ENCODE measurements around the gene LPGAT1. TPM values are rescaled to one million over a fixed set of nuclear protein-coding genes. Genes with fewer than 3 reads are reported as not detected.

Gene LPGAT1
- total RNA-seq, 4 donors from 2014 or later, result 48.1 to 66.6 (median 53.3) TPM

DNA sequence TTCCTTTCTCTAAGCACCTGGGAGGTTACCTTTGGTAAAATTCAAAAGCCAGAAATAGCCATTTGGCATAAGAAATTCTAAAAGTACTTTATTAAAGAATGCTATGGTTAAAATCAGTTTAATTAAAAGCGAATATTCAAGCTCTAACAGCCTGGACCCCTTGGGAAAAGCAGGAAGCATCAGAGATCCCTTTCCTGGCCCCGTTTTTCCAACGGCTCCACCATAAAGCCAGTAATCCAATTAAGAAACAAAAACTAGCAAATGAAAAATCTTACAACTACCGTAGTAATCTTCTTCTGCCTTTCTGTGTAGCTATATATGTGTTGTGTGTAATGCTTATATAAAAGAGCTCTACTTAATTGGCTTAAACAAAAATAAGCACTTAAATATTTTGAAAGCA, 121.6 kb downstream of the LPGAT1 start:
- 74 to 85% methylated on average over 4 of the region's 4 CpGs for WGBS, 2 donors (ENCODE audit: low coverage in 1 of 2)
- H3K27me3 ChIP-seq, result no peaks in the 10 kb centered on the region
- ATAC-seq, result no peak
- no peaks in the 10 kb centered on the region for H3K9me3 ChIP-seq
- TF ChIP-seq, protein P1, sequence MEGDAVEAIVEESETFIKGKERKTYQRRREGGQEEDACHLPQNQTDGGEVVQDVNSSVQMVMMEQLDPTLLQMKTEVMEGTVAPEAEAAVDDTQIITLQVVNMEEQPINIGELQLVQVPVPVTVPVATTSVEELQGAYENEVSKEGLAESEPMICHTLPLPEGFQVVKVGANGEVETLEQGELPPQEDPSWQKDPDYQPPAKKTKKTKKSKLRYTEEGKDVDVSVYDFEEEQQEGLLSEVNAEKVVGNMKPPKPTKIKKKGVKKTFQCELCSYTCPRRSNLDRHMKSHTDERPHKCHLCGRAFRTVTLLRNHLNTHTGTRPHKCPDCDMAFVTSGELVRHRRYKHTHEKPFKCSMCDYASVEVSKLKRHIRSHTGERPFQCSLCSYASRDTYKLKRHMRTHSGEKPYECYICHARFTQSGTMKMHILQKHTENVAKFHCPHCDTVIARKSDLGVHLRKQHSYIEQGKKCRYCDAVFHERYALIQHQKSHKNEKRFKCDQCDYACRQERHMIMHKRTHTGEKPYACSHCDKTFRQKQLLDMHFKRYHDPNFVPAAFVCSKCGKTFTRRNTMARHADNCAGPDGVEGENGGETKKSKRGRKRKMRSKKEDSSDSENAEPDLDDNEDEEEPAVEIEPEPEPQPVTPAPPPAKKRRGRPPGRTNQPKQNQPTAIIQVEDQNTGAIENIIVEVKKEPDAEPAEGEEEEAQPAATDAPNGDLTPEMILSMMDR (IDR thresholded peaks at IDR 0.05), result no peak
- TF ChIP-seq EP300 (IDR thresholded peaks at IDR 0.05), result no peak
- TF ChIP-seq POLR2A (IDR thresholded peaks at IDR 0.05), result no peak
- TF ChIP-seq POLR2AphosphoS5 (IDR thresholded peaks at IDR 0.05), result no peak
- H3K27ac ChIP-seq, result no peak overlapping the region
- H3K4me1 ChIP-seq, result no peaks in the 10 kb centered on the region
- no peaks in the 10 kb centered on the region for H3K36me3 ChIP-seq
- H3K4me3 ChIP-seq, result no peak overlapping the region

DNA sequence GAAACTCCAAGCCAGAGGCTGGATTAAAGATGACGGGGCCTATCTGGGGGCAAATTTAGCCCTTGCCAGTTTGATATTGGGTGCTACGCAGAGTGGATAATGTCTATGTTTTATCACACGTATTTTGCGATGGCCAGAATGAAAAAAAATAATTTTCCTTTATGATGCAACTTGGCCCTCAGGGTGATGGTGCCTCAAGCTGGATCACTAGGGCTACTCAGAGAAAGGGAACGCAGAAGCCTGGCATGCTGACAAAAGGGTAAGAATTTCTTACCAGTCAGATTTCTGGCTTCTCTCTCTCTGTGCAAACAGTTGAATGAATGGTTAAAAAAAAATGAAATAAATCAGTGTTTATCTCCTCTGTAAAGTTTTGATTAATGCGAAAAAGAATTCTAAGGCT, 122.6 kb downstream of the LPGAT1 start:
- TF ChIP-seq EP300 (IDR thresholded peaks at IDR 0.05) (no peak), POLR2A (IDR thresholded peaks at IDR 0.05) (no peak), POLR2AphosphoS5 (IDR thresholded peaks at IDR 0.05) (no peak)
- TF ChIP-seq, protein P1 (IDR thresholded peaks at IDR 0.05), result no peak
- no peaks in the 10 kb centered on the region for H3K9me3 ChIP-seq
- H3K36me3 ChIP-seq, result no peaks in the 10 kb centered on the region
- WGBS, 2 donors (ENCODE audit: low coverage in 1 of 2), result 72 to 90% methylated on average over 5 to 6 of the region's 6 CpGs
- H3K27me3 ChIP-seq, result no peaks in the 10 kb centered on the region
- H3K4me3 ChIP-seq, result no peak overlapping the region
- no peak overlapping the region for H3K27ac ChIP-seq
- ATAC-seq, result no peak
- H3K4me1 ChIP-seq, result no peaks in the 10 kb centered on the region

DNA sequence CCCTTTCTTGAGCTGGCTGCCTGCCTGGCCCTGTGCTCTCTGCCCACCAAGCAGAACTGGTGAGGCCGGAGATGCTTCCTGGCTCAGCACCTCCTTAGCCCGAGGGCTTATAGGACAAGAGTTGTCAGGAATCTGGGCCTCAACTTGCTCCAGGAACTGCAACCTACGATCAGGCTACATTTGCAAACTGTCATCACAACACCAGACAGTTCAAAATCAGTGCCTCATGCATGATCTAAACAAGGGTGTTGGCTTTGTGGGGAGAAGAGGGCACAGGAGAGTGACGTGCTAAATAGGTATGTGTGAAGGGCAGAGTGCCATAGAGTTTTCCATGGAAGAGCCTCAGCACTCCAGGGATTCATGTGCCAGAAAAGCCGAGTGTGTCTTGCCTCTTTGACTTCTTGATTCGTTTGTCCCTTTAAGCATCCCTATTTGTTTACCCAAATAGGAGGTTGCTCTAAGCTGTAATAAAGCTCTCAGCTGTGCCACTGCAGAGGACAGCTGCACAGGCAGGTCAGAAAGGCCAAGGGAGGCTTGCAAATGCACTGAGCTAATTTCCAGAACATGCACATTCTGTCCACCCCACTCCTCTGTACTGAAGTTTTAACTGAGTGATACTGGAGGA, 125.0 kb downstream of the LPGAT1 start:
- ATAC-seq, result no peak
- no peak overlapping the region for H3K4me3 ChIP-seq
- no peaks in the 10 kb centered on the region for H3K27me3 ChIP-seq
- H3K27ac ChIP-seq, result no peak overlapping the region
- no peaks in the 10 kb centered on the region for H3K36me3 ChIP-seq
- WGBS, 2 donors (ENCODE audit: low coverage in 1 of 2), result 56 to 63% methylated on average over 2 to 3 of the region's 6 CpGs
- no peaks in the 10 kb centered on the region for H3K9me3 ChIP-seq
- TF ChIP-seq, protein P1 (IDR thresholded peaks at IDR 0.05), result no peak
- TF ChIP-seq POLR2A (IDR thresholded peaks at IDR 0.05), result no peak
- TF ChIP-seq EP300 (IDR thresholded peaks at IDR 0.05), result no peak
- no peak for TF ChIP-seq POLR2AphosphoS5 (IDR thresholded peaks at IDR 0.05)
- H3K4me1 ChIP-seq, result no peaks in the 10 kb centered on the region

DNA sequence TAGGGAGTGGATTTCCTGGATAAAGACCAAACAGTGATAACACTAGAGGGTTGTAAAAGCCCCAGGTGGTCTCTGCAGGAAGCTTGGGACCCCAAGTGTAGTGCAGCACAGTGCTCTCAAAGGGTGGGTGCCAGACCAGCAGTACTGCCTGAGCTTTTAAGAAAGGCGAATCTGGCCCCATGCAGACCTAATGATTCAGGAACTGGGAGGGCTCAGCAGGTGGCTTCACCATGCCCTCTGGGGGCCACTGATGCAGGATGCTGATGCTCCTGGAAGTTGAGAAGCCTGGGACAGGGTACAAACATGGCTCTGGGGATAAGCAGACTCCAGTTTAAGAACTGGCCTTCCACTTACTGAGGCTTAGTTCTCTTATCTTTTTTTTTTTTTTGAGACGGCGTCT, 126.0 kb downstream of the LPGAT1 start:
- Histone ChIP-seq H3K9me3 (no peaks in the 10 kb centered on the region), H3K36me3 (no peaks in the 10 kb centered on the region), H3K27me3 (no peaks in the 10 kb centered on the region), H3K4me1 (no peaks in the 10 kb centered on the region), H3K4me3 (no peak overlapping the region), H3K27ac (no peak overlapping the region)
- no peak for ATAC-seq
- 100% methylated on average over 1 of the region's 3 CpGs; no CpG with 5 or more reads in 1 of the 2 donors for WGBS, 2 donors (ENCODE audit: low coverage in 1 of 2)
- TF ChIP-seq, protein P1 (IDR thresholded peaks at IDR 0.05), result no peak
- TF ChIP-seq EP300 (IDR thresholded peaks at IDR 0.05), result no peak
- TF ChIP-seq POLR2A (IDR thresholded peaks at IDR 0.05), result no peak
- no peak for TF ChIP-seq POLR2AphosphoS5 (IDR thresholded peaks at IDR 0.05)

DNA sequence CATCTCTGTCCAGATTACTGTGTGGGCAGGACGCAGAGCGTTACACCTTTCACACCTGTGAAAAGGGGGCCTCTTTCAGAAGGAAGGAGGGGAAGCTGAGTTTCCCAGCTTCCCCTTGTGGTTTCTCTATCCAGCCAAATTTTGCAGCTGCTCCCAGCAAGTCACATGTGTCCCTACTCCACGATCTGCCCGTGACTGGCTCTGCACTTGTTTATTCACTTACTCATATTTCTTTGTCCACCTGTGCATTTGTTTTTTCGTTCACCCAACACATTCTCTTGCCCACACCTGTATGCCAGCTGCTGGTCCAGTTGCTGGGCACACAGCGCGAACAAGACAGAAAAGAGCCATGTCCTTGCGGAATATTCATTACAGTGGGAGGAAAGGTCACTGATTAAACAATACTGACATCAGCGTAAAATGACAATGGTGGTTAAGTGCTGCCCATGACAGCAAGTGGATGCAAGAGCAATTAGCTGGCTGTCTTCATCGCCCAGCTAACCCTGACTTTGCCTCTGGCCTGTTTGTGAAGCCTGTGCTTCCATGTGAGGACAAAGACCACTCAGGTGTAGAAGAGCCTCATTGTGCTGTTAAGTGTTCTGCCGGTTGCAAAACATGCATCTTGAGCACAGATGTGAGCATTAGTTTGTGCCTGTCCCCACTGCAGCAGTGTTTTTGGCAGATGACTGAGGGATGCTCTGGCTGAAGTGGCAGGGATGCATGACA, 126.6 kb downstream of the LPGAT1 start:
- Histone ChIP-seq H3K4me1 (peaks cover 0 to under 1% (median 0%) of the 10 kb centered on the region in 3 donors), H3K27me3 (no peaks in the 10 kb centered on the region), H3K9me3 (no peaks in the 10 kb centered on the region), H3K4me3 (no peak overlapping the region), H3K27ac (no peak overlapping the region), H3K36me3 (no peaks in the 10 kb centered on the region)
- TF ChIP-seq POLR2AphosphoS5 (IDR thresholded peaks at IDR 0.05), result no peak
- TF ChIP-seq POLR2A (IDR thresholded peaks at IDR 0.05), result no peak
- TF ChIP-seq, protein P1 (IDR thresholded peaks at IDR 0.05), result no peak
- no peak for TF ChIP-seq EP300 (IDR thresholded peaks at IDR 0.05)
- ATAC-seq, result no peak
- 67 to 79% methylated on average over 4 to 6 of the region's 11 CpGs for WGBS, 2 donors (ENCODE audit: low coverage in 1 of 2)
